GM18505 (cell line): ENCODE results near the gene ICE2.

Experiments used
- ATAC-seq: cut with Tn5 transposase; IDR thresholded peaks from one replicate; pipeline ENCODE4 v1.9.1; 2021; ENCODE audit not compliant: unreplicated experiment
- POLR2A ChIP-seq: IDR thresholded peaks from 4 replicates; pipeline ENCODE4 v1.6.1; 2011; ENCODE audit warnings: borderline replicate concordance; ENCODE audit not compliant: insufficient read depth, insufficient read length; ENCODE audit errors: extremely low read depth

Gene ICE2

DNA sequence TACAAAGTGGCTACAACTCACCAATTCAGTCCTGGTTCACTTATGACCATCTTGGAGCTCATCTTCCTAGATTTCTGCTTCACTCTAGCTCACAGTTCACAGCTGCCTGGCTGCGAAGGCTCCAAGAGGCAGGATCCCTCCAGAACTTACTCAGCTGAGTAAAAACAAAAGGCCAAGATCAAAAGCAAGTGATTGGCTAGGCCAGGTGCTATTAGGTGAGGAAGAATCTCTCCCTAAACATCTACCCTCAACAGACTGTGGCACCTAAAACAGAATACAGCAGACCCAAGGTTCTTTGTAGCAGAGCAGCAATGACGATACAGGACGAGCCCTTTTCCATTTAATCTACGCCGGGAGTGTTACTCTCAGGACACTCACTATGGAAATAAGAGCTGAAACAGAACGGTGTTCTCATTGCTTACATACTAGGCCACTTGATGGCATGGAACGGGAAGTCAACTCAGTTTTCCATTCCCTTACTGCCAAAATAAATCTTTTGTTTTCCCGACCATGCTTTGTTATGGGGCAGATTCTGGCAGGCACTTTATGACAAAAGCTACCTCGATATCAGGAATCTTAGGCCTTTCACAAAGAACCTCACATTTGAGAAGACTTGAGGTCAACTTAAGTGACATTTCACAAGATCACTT is 901 bp downstream of the ICE2 start:
- no peak for TF ChIP-seq POLR2A
- ATAC-seq: no peak

DNA sequence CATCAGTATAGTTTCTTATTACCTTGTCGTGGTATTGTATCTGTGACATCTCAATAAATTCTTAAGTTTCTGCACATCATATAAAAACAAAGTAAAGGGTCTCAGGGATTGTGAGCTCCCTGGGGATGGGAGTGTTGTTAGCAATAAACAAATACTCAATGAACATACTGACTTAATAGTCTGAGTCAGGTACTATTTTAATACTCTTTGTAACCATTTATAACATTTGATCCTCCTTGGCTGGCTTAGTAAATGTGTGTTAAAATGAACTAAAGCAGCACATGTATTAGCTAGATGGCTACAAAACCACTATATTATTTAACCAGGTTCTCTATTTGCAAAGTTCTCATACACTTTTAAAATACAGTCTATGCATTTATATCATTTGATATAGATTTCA is 1.8 kb downstream of the ICE2 start:
- no peak for TF ChIP-seq POLR2A
- ATAC-seq: no peak

DNA sequence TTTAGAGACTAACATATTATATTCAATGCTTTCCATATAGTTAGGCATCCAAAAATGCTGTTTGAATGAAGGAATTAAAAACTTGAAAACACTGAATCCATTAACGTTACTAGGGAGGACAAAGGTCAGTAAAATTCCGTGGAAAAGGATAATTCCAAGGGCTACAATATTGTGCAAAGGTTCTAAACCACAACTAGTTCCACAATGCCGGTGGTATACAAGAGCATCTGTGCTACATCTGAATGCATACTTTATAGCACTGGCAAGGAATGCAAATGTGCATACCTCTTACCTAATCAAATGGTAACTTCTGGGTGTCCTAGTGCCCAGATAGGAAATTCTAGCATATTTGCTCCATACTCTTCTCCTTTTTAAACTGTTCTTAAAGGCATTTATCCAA is 2.2 kb downstream of the ICE2 start:
- no peak for TF ChIP-seq POLR2A
- ATAC-seq: no peak

DNA sequence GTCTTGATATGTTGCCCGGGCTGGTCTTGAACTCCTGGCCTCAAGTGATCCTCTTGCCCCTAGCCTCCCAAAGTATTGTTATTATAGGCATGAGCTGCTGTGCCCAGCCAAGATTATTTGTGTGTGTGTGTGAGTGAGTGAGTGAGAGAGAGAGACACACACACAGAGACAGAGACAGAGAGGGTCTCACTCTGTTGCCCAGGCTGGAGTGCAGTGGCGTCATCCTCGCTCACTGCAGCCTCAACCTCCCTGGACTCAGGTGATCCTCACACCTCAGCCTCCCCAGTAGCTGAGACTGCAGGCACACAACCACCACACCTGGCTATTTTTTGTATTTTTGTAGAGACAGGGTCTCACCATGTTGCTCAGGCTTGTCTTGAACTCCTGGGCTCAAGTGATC is 5.8 kb downstream of the ICE2 start:
- TF ChIP-seq POLR2A: no peak
- no peak for ATAC-seq

DNA sequence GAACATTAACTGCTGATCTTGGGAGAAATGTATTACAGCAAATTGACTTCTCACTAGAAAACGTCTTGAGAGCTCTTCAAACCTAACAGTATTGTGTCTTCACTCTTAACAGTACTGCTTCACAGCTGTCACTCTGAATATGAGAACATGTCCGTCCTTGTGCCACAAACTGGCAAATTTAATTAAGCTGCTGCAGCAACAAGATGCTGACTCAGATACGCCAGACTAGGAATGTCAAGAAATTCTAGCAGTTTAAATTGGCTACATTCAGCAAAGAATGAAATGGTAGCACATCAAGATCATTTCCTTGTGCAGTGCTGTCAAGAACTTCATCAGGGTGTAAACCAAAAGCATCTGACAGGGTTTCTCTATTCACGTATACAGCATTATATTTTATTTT is 7.6 kb downstream of the ICE2 start:
- no peak for ATAC-seq
- no peak for TF ChIP-seq POLR2A

DNA sequence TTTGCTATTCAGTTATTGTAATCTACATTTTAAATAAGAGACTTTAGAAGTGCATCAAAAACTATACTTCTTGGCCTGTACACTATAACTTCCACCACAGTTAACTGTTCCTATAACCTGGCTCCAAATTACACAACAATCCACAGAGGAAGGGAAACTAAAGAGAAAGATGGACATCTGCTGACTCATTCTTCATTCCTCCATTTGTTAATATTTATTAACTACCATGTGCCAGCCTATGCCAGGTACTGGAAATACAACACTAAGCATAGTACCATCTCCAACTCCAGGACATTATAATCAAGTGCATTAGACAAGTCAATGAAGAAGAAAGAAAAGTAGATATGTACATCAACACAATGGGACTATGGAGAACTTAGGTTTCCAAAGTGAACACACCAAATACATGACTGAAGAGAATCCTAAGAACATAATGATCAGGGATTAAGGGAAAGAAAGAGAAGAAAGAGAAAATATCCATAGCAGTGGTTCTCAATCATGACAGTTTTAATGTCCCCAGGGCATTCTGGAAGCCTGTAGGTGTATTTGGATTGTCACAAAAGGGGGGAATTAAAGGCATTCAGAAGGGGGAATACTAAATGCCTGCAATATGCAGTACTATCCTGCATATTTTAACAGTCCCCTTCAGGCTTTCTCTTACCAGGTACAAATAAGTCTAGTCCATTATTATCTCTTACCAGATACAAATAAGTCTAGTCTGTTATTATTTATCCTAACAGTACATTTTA is 8.9 kb downstream of the ICE2 start:
- ATAC-seq: no peak
- no peak for TF ChIP-seq POLR2A

DNA sequence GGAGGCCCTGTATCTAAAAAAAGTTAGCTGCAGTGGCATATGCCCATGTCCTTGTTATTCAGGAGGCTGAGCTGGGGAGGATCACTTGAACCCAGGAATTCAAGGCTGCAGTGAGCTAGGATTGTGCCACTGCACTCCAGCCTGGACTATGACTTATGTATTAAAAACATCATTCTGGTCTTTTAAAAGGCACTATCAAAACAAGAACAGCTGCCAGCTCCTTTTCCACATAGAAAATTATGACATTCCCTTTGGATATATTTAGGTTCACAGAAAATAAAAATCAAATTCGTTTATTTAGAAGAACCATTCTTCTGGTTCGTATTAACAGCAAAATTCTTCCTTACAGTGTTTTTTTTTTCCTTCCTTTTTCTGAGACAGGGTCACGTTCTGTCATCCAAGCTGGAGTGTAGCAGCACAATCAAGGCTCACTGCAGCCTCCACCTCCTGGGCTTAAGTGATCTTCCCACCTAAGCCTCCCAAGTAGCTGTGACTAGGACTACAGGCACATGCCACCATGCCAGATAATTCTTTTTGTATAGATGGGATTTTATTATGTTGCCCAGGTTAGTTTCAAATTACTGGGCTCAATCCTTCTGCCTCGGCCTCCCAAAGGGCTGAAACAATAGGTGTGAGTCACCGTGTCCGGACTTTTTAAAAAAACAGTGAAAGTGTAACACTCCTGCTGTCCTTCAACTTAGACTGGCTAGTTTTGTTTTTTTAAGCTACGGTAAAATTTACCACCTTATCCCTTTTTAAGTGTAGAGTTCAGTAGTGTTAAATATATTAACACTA is 13.9 kb downstream of the ICE2 start:
- TF ChIP-seq POLR2A: no peak
- ATAC-seq: no peak

DNA sequence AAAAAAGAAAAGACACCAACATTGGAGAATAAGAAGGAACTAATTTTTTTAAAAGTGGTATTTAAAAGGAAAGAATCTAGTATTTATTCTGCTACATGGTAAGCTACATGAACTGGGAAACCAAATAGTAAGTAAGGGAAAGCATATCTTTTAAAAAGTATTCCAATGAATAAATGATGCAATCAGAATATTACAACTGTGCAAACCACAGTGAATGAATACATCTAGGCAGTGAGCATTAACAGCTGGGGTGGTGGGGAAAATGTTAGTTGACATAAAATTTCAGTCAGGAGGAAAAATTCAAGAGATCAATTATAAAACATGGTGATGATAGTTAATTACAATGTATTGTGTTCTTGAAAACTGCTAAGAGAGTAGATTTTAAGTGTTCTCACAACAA is 16.9 kb downstream of the ICE2 start:
- no peak for TF ChIP-seq POLR2A
- ATAC-seq: no peak

DNA sequence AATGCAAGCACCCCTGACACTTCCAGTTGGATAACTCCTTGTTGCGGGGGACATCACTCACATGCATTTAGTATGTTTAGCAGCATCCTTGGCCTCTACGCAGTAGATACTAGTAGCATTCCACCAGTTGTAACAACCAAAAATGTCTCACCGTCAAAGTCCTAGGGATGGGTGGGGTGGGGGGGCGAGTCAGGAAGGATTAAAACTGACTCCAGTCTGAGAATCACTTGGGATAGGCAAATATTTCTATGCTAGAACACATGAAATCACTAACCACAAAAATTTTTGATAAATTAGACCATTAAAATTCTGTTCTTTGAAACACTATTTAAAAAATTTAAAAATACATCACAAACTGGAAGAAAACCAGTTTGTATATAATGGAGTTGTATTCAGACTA is 18.0 kb downstream of the ICE2 start:
- no peak for ATAC-seq
- no peak for TF ChIP-seq POLR2A

DNA sequence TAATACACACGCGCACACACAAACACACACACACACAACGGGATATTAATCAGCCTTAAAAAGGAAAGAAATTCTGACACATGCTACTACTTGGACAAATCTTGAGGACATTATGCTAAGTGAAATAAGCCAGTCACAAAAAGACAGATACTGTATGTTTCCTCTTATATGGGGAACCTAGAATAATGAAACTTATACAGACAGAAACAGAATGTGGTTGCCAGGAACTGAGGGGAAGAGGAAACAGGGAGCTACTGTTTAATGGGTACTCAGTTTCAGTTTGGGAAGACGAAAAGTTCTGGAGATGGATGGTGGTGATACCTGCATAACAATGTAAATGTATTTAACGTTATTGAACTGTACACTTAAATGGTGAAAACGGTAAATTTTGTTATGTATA is 20.2 kb downstream of the ICE2 start:
- TF ChIP-seq POLR2A: no peak
- ATAC-seq: no peak

DNA sequence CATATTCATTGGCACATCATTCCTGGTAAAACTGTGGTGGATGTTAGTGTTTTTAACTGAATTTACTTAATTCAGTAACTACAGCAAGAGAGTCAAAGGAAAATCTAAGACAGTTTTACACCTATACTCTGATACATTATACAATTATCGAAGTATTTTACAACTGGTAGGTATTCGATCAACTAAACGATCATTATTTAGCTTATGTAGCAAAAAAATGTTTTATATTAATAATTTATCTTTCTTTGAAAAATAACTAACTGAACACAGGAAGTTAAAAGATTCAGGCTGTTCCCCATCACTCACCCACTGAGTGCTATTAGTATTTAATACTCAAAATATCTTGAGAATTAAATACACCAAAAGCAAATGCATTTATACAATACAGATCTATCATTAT is 21.0 kb downstream of the ICE2 start:
- TF ChIP-seq POLR2A: no peak
- ATAC-seq: no peak

DNA sequence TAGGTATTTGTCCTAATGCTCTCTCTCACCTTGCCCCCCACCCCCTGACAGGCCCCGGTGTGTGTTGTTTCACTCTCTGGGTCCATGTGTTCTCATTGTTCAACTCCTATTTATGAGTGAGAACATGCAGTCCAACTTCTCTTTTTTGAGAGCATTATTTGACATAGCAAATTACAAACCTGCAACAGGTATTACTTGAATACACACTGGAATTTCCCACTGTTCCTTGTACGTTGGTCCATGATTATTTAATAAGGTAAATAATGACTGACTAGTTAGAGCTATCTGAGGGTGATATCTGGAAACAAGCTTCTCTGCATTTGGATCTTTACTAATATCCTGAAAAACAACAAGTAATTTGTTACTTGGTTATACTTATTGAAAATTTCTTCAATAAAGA is 24.1 kb downstream of the ICE2 start:
- no peak for ATAC-seq

DNA sequence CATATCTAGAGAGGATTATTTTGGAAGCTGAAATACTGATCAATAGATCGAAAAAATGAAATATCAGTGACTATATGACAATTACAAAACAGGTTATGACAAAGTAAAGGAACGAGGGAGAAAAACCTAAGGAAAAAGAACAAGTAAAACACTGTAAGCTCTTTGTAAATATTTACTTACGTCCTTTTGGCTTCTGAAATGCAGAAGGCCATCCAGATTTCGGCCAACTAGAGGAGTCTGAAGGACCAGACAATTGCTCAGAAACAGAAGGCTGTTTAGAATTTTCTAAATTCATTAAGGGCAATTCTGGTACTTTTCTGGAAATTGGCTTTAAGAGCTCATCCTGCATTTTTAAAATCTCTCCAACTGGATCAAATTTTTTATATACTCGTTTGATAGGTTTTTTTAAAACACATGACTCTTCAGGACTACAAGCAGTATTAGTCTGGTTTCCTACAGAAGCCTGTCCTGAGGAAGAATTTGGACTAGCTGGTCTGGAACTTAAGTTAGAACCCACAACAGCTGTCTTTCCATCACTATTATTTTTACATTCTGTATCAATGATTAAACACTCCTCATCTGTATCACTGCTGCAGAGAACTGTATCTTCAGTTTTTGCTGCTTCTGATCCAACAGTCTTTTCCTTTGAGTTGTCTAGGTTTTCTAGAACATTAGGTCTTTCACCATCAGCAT is 30.1 kb downstream of the ICE2 start:
- no peak for ATAC-seq
- TF ChIP-seq POLR2A: no peak

More for the DNA sequence above, 24.1 kb downstream of the ICE2 start:
- TF ChIP-seq POLR2A: no peak
